Fibroblast of villous mesenchyme (primary cell): Measurements from ENCODE around the gene DCAF16. TPM values are rescaled to one million over a fixed set of nuclear protein-coding genes. Genes with fewer than 3 reads are reported as not detected.
A peak's percentile ranks its signal among the peaks of the same experiment; 100 is the strongest.

ENCODE experiments used
- DNase-seq: peaks from one replicate; pipeline ENCODE4 v3.0.0-alpha.2; 2010; ENCODE audit warnings: low read depth
- H3K4me3 ChIP-seq: 2 replicates; pipeline ENCODE4 v1.5.1; 2011; ENCODE audit warnings: low read depth, mild to moderate bottlenecking, low read length
- total RNA-seq: library from RNA; depleted of rRNA; stranded (reverse); fragments of >200 nt; gene quantifications from 2 replicates; pipeline ENCODE4 v1.2.3, GENCODE V29; 2012
- TF ChIP-seq, protein P1 (sequence below): IDR thresholded peaks from 2 replicates; pipeline ENCODE4 v1.5.1; 2012; ENCODE audit warnings: low read depth, mild to moderate bottlenecking, low read length; ENCODE audit not compliant: insufficient read depth

Gene DCAF16
- total RNA-seq, 1 donor: 21.2 TPM

DNA sequence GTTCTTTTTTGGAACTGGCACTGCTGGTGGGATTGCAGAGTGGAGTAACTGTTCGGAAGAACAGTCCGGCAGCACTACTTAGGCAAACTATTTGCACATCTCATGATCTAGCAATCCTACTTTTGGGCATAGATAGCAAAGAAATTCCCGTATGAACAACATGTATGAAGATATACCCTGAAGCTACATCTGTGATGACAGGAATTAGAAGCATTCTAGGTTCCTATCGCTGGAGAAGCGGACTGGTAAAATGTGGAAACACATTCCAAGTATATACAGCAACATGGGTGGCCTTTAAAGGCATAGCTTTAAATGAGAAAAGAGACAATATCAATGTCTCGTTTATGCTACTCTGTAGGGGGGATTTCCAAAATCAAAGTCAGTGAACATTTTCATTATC is 3.1 kb downstream of the DCAF16 start:
- TF ChIP-seq, protein P1, sequence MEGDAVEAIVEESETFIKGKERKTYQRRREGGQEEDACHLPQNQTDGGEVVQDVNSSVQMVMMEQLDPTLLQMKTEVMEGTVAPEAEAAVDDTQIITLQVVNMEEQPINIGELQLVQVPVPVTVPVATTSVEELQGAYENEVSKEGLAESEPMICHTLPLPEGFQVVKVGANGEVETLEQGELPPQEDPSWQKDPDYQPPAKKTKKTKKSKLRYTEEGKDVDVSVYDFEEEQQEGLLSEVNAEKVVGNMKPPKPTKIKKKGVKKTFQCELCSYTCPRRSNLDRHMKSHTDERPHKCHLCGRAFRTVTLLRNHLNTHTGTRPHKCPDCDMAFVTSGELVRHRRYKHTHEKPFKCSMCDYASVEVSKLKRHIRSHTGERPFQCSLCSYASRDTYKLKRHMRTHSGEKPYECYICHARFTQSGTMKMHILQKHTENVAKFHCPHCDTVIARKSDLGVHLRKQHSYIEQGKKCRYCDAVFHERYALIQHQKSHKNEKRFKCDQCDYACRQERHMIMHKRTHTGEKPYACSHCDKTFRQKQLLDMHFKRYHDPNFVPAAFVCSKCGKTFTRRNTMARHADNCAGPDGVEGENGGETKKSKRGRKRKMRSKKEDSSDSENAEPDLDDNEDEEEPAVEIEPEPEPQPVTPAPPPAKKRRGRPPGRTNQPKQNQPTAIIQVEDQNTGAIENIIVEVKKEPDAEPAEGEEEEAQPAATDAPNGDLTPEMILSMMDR: no peak
- H3K4me3 ChIP-seq: peak overlapping the region; percentile 46
- DNase-seq: peak; percentile 35

DNA sequence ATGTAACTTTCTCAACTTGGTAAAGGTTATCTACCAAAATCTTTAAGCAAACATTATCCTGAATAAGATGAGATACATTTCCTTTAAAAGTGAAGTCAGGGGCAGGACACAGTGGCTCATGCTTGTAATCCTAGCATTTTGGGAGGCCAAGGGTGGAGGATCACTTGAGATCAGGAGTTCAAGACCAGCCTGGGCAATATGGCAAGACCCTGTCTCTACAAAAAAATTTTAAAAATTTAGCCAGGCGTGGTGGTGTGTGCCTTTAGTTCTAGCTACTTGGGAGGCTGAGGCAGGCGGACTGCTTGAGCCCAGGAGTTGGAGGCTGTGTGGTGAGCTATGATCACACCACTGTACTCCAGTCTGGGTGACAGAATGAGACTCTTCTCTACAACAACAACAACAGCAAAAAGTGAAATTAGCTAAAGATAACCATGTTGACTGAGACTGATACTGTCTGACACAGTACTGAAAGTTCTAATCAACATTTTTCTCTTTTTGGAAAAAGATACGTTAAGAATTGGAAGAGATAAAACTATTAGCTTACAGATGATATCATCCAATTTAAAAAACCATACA is 4.9 kb downstream of the DCAF16 start:
- TF ChIP-seq, protein P1: no peak
- no peak overlapping the region for H3K4me3 ChIP-seq
- no peak for DNase-seq

DNA sequence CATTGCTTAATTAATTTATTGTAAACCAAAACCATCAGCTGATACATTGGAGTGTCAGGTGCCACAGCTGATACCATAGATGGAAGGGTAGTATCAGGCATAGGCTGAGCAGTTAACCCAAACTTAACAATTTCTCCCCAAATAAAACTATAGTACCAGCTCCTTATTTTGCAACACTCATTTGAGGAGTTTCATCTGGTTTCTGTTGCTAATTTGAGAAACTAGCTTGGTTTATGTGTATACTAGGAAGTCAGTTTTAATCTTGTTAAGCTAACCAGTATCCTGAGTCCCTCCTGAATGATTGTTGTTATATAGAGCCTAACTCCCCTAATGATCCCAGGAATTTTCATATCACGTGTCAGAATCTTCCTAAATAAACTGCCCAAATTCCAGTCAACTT is 12.7 kb downstream of the DCAF16 start:
- no peak overlapping the region for H3K4me3 ChIP-seq
- DNase-seq: no peak
- TF ChIP-seq, protein P1: no peak

DNA sequence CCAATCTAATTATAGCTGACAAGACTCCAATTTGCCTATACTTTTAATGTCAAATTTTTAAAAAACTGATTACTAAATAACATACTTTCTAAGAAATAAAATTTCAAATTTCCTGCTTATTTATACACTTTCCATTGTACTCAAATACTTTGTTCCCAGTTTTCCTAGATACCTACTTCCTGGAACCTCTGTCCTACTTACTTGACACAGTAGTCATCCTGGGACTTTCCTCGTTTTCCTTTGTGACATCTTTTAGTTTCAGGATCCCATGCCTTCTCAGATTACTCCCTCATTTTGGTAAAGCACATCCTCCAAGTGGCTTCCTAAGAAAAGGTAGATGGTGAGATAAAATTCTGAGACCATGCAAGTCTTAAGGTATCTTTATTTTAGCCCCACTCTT is 15.8 kb downstream of the DCAF16 start:
- DNase-seq: no peak
- H3K4me3 ChIP-seq: no peak overlapping the region
- TF ChIP-seq, protein P1: no peak

DNA sequence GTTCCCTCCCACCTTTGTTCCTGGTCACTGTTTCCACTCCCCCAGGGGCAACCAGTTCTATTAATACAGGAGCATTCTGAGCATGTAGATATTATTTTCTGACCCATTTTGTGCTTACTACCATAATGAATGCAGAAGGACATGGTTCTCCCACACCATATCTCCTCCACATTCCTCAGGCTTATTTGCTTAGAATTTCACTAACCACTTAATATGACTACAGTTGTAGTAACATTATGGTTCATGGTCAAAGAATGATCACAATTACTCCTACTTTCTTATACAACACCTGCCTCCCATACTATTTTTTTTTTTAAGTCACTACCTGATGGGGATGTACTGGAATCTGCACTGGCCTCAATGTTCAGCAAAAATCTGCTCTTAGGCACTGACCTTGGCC is 21.6 kb downstream of the DCAF16 start:
- TF ChIP-seq, protein P1: no peak
- no peak for DNase-seq
- H3K4me3 ChIP-seq: no peak overlapping the region

DNA sequence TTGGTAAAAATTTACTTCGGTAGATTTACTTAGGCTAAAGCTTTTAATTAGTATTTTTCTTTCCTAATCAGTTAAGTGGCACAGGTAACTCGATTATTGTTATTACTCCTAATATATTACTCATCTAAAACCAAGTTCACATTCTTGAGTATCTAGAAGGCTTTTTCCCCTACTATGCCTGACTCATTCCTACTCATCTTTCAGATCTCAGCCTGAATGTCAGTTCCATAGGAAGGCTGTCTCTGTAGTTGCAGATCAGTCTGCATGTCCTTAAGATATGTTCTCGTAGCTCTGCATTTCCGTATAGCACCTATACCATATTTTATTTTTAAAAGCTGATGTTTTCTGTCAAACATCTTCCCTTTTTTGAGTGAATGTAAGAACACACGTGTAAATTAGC is 23.2 kb downstream of the DCAF16 start:
- DNase-seq: no peak
- H3K4me3 ChIP-seq: no peak overlapping the region
- TF ChIP-seq, protein P1: no peak

DNA sequence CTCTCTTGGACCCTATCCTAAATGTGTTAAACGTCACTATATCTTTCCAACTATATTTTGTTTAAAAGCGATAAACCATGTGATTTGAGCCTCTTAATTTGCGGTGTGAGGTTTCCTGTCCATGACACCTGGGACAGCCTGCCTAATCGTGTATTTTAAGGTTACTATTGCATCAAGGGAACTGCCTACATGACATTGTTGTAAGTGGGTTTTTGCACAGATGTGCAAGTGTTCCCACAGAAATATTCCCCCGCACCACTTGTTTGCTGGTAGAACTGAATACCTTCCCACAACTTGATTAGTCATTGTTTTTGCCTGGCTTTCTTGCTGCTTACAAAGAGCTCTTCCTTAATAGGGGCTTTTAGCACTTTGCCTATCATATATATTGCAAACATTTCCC is 24.0 kb downstream of the DCAF16 start:
- TF ChIP-seq, protein P1: no peak
- H3K4me3 ChIP-seq: no peak overlapping the region
- DNase-seq: no peak
